ENCODE results near the gene SOX13.
A peak's percentile ranks its signal among the peaks of the same experiment; 100 is the strongest.

The SOX13 gene

DNA sequence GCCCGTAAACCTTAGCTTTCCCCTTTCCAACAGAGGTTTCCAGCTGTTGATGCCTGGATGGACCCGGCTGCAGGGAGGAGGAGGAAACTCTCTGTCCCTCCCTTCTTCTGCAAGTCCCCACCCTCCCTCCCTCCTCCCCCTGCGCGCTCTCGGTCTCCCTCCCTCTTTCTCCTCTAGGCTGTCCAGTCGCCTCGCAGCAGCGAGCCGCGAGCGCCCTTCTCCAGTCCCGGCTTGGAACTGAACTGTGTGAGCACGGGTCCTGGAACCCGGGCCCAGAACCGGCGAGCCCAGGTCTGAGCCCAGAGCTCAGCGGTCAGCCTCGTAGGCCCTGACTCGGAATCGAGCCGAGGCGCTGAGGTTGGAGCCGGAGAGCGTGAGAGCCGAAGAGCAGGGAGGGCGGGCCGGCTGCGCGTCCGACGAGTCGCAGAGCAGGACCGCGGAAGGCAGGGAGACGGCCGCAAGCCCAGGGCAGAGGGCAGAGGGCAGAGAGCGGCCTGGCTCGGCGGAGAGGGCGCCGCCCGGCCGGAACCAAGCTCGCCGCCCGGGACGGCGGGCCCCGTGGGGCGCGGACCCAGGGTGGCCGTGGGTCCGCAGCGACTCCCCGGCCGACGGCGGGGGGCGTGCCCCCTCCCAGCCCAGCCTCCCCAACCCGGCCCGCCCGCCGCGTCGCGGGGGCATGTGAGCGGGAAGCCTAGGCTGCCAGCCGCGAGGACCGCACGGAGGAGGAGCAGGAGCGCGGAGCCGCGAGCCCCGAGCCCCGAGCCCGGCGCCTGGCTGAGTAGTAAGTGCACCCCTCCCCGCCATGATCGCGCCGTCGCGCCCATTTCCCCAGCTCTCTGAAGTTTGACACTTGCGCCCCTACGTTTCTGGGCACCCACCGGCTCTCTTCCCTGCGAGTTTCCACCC is at the start of gene SOX13:
Gene SOX13 (plus strand): TSS at position 185 of the 906 bp plus-strand sequence. CDS start 39,801 bp downstream, outside the sequence.
- Histone ChIP-seq H3K9ac (ENCODE audit: low read length) (peak within 1 kb of the TSS; percentile 66), H3K4me1 (ENCODE audit: control insufficient read depth, insufficient read depth, low read length) (peaks cover 5% of the 10 kb centered on the region), H3K27ac (ENCODE audit: low read depth, low read length) (peak within 1 kb of the TSS; percentile 92), H3K4me3 (ENCODE audit: low read length) (peak within 1 kb of the TSS; percentile 70), H3K27me3 (ENCODE audit: control insufficient read depth, insufficient read depth, low read length) (no peaks in the 10 kb centered on the region), H3K36me3 (ENCODE audit: control insufficient read depth, insufficient read depth, low read length) (no peaks in the 10 kb centered on the region)

DNA sequence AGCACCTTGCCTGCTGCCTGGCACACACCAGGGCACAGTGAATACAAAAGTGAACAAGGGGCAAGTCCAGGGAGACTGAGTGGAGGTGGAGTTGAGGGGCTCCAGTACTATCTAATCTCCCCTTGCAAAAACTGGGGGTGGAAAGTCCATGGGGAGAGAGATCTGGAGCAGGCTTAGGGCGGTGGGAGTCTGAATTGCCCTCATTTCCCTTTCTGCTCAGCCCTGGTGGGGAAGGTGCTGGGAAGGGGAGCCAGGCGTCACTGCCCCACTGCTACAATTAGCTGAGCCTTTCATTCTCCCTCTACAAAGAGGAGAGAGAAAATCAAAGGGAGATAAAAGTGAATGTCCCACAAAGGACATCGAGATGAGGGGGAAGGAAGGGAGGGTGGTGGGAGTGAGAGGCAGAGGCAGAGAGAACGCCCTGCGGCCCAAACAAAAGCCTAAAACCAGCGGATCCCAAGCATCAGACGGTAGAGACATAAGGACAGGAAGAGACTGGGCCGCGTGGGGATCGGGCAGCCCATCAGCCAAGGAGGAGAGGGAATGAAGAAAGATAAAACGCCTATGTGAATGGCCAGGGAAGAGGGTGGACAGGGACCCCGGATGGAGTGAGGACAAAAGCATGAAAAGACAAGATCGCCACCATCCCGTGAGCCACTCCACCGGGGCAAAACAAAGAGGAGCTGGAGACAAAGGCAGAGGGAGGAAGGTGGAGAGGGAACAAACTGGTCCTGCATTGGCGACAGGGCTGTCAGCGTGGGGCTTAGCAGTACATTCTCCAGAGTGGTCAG is 46.8 kb upstream of the SOX13 start:
- Histone ChIP-seq H3K4me3 (ENCODE audit: low read length) (no peak overlapping the region), H3K4me1 (ENCODE audit: control insufficient read depth, insufficient read depth, low read length) (no peaks in the 10 kb centered on the region), H3K27me3 (ENCODE audit: control insufficient read depth, insufficient read depth, low read length) (peaks cover 6% of the 10 kb centered on the region), H3K27ac (ENCODE audit: low read depth, low read length) (no peak overlapping the region), H3K36me3 (ENCODE audit: control insufficient read depth, insufficient read depth, low read length) (no peaks in the 10 kb centered on the region), H3K9ac (ENCODE audit: low read length) (no peak overlapping the region)

DNA sequence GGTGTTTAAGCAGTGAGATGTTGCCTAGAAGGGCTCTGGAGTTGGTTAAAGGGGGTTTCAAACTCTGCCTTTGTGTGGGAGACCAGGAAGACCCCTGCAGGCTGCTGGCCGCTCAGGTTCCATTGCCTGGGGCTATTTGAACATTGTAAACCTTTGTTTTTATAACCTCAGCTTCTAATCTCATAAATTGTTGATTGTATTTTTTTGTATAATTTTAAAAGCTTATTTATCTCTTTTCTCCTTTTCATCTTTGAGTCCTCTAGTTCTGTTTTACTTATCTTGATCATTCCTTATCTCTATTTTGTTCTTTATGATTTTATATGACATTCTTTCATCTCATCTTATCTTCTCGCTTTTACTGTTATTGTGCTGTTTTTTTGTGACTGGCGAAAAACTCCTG is 45.5 kb upstream of the SOX13 start:
- Histone ChIP-seq H3K36me3 (ENCODE audit: control insufficient read depth, insufficient read depth, low read length) (no peaks in the 10 kb centered on the region), H3K27me3 (ENCODE audit: control insufficient read depth, insufficient read depth, low read length) (peaks cover 6% of the 10 kb centered on the region), H3K27ac (ENCODE audit: low read depth, low read length) (no peak overlapping the region), H3K4me3 (ENCODE audit: low read length) (no peak overlapping the region), H3K9ac (ENCODE audit: low read length) (no peak overlapping the region), H3K4me1 (ENCODE audit: control insufficient read depth, insufficient read depth, low read length) (no peaks in the 10 kb centered on the region)

DNA sequence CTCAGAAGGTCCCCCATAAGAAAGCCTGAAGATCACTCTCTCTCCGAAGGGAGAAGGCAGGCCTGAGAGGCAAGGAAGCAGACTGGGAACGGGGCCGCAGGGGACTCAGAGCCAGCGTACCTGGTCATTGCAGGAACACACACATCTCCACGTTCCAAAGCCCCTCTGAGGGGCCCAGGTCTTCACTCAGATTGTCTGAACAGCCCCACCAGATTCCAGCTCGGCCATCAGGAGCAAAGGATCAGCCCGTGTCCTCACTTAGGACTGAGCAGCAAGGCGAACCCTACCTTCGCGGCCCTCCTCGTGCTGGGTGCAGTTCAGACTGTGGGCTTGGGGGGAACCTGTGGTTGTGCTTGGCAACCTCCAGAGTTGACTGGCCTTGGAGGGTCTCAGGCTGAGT is 43.9 kb upstream of the SOX13 start:
- no peaks in the 10 kb centered on the region for H3K4me1 ChIP-seq (ENCODE audit: control insufficient read depth, insufficient read depth, low read length)
- H3K36me3 ChIP-seq (ENCODE audit: control insufficient read depth, insufficient read depth, low read length), result no peaks in the 10 kb centered on the region
- no peak overlapping the region for H3K4me3 ChIP-seq (ENCODE audit: low read length)
- no peak overlapping the region for H3K27ac ChIP-seq (ENCODE audit: low read depth, low read length)
- peaks cover 6% of the 10 kb centered on the region for H3K27me3 ChIP-seq (ENCODE audit: control insufficient read depth, insufficient read depth, low read length)
- H3K9ac ChIP-seq (ENCODE audit: low read length), result no peak overlapping the region

DNA sequence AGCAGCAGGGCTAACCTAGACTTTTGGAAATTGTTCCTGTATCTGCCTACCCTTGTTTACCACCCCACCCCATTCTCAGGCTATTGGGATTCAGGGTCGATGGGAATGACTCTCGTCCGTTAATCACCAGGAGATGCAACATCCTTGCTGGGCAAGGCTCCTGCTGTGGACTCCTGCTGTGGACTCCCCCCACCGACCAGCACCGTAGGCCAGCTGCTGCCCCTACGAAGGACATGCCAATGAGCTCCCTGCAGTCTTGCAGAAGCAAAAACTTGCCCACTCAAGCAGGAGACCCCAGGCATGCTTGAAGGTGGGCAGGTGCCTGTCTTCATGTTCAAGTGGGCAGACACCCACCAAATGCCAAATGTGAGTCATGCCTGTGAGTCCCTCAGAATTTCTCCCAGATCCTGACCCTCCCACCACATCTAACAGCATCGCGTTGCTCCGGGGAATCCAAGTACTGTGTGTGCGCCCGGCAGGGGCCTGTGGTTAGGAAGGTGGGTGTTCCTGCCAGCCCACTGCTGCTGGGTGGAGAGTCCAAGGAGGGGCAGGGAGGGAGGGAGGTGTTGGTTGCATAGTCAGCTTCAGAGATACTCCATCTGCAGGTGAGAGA is 41.7 kb upstream of the SOX13 start:
- Histone ChIP-seq H3K4me1 (ENCODE audit: control insufficient read depth, insufficient read depth, low read length) (no peaks in the 10 kb centered on the region), H3K4me3 (ENCODE audit: low read length) (no peak overlapping the region), H3K27ac (ENCODE audit: low read depth, low read length) (no peak overlapping the region), H3K9ac (ENCODE audit: low read length) (no peak overlapping the region), H3K36me3 (ENCODE audit: control insufficient read depth, insufficient read depth, low read length) (no peaks in the 10 kb centered on the region), H3K27me3 (ENCODE audit: control insufficient read depth, insufficient read depth, low read length) (peaks cover 2% of the 10 kb centered on the region)

DNA sequence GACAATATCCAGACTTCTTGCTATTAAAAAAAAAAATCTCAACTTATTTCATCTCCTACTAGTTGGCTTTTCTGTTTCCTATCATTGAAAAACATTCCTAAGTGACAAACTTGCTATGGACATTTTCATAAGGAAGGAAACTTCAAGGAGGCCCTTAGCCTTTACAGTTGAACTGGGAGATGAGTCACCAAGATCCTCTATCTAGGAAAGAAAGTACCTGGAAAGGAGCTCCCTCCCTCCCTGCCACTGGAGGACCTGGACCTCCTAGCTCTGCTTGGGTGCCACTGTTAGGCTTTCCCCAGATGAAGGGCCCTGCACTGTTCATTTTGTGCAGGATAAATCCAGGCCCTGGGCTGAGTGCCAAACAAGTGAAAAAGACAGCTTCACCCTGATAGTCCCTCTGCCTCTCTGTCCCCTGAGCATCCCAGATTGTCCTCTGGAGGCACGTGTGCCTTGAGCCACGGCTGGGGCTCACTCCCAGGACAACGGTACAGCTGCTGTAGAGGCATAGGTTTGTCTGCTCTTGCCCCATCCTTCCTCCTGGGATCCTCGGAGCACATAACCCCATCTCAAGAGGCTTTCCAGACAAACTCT is 40.2 kb upstream of the SOX13 start:
- Histone ChIP-seq H3K4me3 (ENCODE audit: low read length) (no peak overlapping the region), H3K27me3 (ENCODE audit: control insufficient read depth, insufficient read depth, low read length) (no peaks in the 10 kb centered on the region), H3K27ac (ENCODE audit: low read depth, low read length) (no peak overlapping the region), H3K4me1 (ENCODE audit: control insufficient read depth, insufficient read depth, low read length) (no peaks in the 10 kb centered on the region), H3K9ac (ENCODE audit: low read length) (no peak overlapping the region), H3K36me3 (ENCODE audit: control insufficient read depth, insufficient read depth, low read length) (no peaks in the 10 kb centered on the region)

DNA sequence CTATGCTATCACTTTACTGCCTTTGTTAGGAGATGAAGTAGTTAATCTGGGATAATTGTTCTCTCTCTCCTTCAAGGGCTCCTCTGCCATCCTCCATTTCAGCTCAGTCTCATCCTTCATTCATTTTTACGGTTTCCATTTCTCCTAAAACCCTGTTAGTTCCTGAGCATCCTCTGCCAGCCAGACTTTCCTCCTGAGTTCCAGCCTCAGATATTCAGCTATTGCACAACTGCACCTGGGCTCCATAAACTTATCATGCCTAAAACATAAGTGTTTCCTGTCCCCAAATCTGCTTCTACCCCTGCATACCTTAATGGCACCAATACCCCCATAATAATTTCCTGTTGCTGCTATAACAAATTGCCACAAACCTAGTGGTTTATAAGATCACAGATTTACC is 39.6 kb upstream of the SOX13 start:
- Histone ChIP-seq H3K4me1 (ENCODE audit: control insufficient read depth, insufficient read depth, low read length) (no peaks in the 10 kb centered on the region), H3K27me3 (ENCODE audit: control insufficient read depth, insufficient read depth, low read length) (no peaks in the 10 kb centered on the region), H3K4me3 (ENCODE audit: low read length) (no peak overlapping the region), H3K27ac (ENCODE audit: low read depth, low read length) (no peak overlapping the region), H3K36me3 (ENCODE audit: control insufficient read depth, insufficient read depth, low read length) (no peaks in the 10 kb centered on the region), H3K9ac (ENCODE audit: low read length) (no peak overlapping the region)

DNA sequence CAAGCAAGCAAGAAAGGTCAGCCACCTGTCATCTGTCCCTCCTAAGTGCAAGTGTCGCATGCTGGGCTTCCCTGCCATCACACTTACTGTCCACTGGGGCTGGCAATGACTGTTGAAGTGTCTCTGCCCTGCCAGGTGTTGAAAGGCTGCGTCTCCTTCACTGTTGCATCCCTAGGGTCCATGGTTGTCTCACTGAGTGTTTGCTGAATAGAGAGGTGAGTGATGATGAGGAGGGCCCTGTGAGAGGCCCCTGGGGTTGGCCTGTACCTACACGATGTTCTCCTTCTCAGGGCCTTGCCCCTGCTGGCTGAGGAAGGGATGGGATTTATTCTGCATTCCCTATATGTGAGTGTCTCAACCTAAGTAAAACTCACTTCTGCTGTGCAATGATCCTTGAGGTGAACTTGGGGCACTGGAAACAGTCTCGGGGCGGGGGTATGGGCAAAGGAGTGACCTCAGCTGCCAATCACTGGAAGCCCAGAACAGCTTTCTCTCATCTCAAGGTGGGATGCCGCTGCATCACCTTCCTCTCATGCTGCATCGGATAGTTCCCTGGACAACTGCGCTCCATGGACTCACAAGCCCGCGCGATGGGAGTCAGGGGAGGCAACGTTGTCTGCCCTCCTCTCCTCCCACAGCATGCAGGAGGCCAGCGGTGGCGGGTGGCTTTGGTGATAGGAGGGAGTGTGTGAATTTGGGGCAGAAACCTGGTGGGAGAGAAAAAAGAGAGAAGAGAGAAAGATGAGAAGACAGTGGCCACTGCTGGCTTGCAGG is 35.8 kb upstream of the SOX13 start:
- Histone ChIP-seq H3K27ac (ENCODE audit: low read depth, low read length) (no peak overlapping the region), H3K9ac (ENCODE audit: low read length) (no peak overlapping the region), H3K4me3 (ENCODE audit: low read length) (no peak overlapping the region), H3K27me3 (ENCODE audit: control insufficient read depth, insufficient read depth, low read length) (no peaks in the 10 kb centered on the region), H3K36me3 (ENCODE audit: control insufficient read depth, insufficient read depth, low read length) (no peaks in the 10 kb centered on the region), H3K4me1 (ENCODE audit: control insufficient read depth, insufficient read depth, low read length) (peaks cover 7% of the 10 kb centered on the region)

DNA sequence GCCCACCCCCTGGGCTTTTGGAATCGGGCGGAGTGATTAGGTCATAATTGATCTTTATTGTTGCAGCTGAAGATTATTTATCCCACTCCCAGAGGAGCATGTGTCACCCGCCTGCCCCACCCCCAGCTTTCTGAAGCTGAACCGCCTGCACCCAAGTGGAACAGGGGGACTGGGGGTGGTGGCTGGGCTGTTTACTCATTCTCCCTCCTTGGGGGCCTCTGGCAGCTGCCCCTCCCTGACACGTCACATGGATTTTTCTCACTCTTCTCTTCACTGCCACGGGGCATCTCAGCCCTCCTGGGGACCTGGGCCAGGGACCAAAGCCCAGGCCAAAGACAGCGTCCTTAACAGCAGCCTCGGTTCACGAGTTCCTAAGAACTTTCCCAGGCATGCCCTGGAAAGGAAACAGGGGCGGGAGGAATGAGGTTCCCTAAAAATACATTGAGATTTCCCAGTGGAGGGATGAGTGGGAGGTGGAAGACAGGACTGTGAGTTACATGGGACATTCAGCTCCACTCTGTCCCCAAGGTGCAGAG is 31.6 kb upstream of the SOX13 start:
- no peak overlapping the region for H3K4me3 ChIP-seq (ENCODE audit: low read length)
- no peaks in the 10 kb centered on the region for H3K36me3 ChIP-seq (ENCODE audit: control insufficient read depth, insufficient read depth, low read length)
- no peak overlapping the region for H3K9ac ChIP-seq (ENCODE audit: low read length)
- peak overlapping the region; percentile 43 for H3K27ac ChIP-seq (ENCODE audit: low read depth, low read length)
- H3K27me3 ChIP-seq (ENCODE audit: control insufficient read depth, insufficient read depth, low read length), result no peaks in the 10 kb centered on the region
- peaks cover 10% of the 10 kb centered on the region for H3K4me1 ChIP-seq (ENCODE audit: control insufficient read depth, insufficient read depth, low read length)

DNA sequence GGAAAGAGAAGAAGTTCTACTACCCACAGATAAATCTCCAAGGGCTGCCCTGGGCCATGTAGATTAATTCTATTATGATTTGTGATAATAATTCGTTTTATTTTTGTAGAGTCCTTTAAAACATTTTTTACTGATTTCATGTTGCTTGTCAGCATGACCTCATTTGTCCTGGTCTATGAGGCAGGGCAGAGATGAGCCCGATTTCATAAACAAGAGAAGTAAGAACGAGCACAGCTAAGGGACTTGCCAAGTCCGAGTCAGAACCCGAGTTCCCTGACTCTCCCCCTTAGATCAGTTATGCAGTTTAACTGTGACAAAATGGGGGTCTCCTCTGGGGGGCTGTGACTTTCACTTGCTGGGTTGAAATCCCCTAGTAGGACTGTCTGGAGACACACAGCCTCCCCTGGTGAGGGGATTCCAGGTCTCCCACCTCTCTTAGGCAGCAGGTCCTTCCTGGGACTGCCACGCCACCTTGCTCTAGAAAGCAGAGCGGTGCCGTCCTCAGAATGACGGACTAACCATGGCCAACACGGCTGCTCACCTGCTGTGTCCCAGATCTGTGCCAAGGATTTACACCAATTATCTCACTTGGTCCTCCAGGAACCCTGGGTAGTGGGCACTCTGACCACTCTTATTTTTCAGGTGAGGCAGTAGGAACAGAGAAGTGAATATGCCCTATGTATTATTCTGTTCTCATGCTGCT is 31.0 kb upstream of the SOX13 start:
- no peaks in the 10 kb centered on the region for H3K36me3 ChIP-seq (ENCODE audit: control insufficient read depth, insufficient read depth, low read length)
- H3K27me3 ChIP-seq (ENCODE audit: control insufficient read depth, insufficient read depth, low read length), result no peaks in the 10 kb centered on the region
- peak overlapping the region; percentile 43 for H3K27ac ChIP-seq (ENCODE audit: low read depth, low read length)
- no peak overlapping the region for H3K4me3 ChIP-seq (ENCODE audit: low read length)
- H3K9ac ChIP-seq (ENCODE audit: low read length), result peak overlapping the region; percentile 21
- H3K4me1 ChIP-seq (ENCODE audit: control insufficient read depth, insufficient read depth, low read length), result peaks cover 10% of the 10 kb centered on the region

DNA sequence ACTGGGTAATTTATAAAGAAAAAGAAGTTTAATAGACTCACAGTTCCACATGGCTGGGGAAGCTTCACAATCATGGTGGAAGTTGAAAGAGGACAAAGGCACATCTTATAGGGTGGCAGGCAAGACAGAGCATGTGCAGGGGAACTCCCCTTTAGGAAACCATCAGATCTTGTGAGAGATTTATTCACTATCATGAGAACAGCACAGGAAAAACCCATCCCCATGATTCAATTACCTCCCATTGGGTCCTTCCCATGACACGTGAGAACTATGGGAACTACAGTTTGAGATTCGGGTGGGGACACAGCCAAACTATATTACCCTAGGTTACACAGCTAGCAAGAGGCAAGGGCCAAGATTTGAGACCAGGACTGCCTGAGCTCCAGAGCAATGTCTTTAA is 30.4 kb upstream of the SOX13 start:
- H3K9ac ChIP-seq (ENCODE audit: low read length), result no peak overlapping the region
- H3K27ac ChIP-seq (ENCODE audit: low read depth, low read length), result no peak overlapping the region
- peaks cover 10% of the 10 kb centered on the region for H3K4me1 ChIP-seq (ENCODE audit: control insufficient read depth, insufficient read depth, low read length)
- H3K27me3 ChIP-seq (ENCODE audit: control insufficient read depth, insufficient read depth, low read length), result no peaks in the 10 kb centered on the region
- no peaks in the 10 kb centered on the region for H3K36me3 ChIP-seq (ENCODE audit: control insufficient read depth, insufficient read depth, low read length)
- H3K4me3 ChIP-seq (ENCODE audit: low read length), result no peak overlapping the region
